Endothelial cell (in vitro differentiated cells): ENCODE data around the gene SKIDA1. TPM values are rescaled to one million over a fixed set of nuclear protein-coding genes. Genes with fewer than 3 reads are reported as not detected.

Experiments
- DNase-seq: peaks from one replicate; pipeline ENCODE4 v3.0.0; 2021; ENCODE audit warnings: low spot score
- H3K27ac Mint-ChIP-seq: one replicate; pipeline ENCODE4 v1.8.0; 2021; ENCODE audit warnings: mixed read lengths, inconsistent platforms; ENCODE audit not compliant: unreplicated experiment
- H3K27me3 Mint-ChIP-seq: one replicate; pipeline ENCODE4 v1.8.0; 2021; ENCODE audit warnings: mild to moderate bottlenecking, moderate library complexity, mixed read lengths, inconsistent platforms; ENCODE audit not compliant: unreplicated experiment
- H3K36me3 Mint-ChIP-seq: one replicate; pipeline ENCODE4 v1.8.0; 2021; ENCODE audit warnings: mild to moderate bottlenecking, low read depth, mixed read lengths, inconsistent platforms; ENCODE audit not compliant: unreplicated experiment
- H3K4me1 Mint-ChIP-seq: one replicate; pipeline ENCODE4 v1.8.0; 2021; ENCODE audit warnings: mild to moderate bottlenecking, mixed read lengths, inconsistent platforms; ENCODE audit not compliant: unreplicated experiment
- H3K4me3 Mint-ChIP-seq: one replicate; pipeline ENCODE4 v1.8.0; 2021; ENCODE audit warnings: mild to moderate bottlenecking, mixed read lengths, inconsistent platforms; ENCODE audit not compliant: unreplicated experiment
- H3K9me3 Mint-ChIP-seq: one replicate; pipeline ENCODE4 v1.8.0; 2021; ENCODE audit warnings: mixed read lengths, inconsistent platforms; ENCODE audit not compliant: unreplicated experiment
- total RNA-seq: library from RNA; stranded (reverse); fragmentation: NEBNext Ultra II Directional; extraction: Animal tissue kit (Norgen Biotek cat#: 25700); gene quantifications from one replicate; pipeline ENCODE4 v1.2.1, GENCODE V29; 2021; ENCODE audit not compliant: unreplicated experiment
- TF ChIP-seq, protein P1 (sequence below): fragments of 200-600 bp; sonication (generic); IDR thresholded peaks from one replicate; pipeline ENCODE4 v1.5.0; 2021; ENCODE audit warnings: antibody characterized with exemption; ENCODE audit not compliant: unreplicated experiment

SKIDA1 gene
- total RNA-seq, 1 donor from 2014 or later = 5.9 TPM

DNA sequence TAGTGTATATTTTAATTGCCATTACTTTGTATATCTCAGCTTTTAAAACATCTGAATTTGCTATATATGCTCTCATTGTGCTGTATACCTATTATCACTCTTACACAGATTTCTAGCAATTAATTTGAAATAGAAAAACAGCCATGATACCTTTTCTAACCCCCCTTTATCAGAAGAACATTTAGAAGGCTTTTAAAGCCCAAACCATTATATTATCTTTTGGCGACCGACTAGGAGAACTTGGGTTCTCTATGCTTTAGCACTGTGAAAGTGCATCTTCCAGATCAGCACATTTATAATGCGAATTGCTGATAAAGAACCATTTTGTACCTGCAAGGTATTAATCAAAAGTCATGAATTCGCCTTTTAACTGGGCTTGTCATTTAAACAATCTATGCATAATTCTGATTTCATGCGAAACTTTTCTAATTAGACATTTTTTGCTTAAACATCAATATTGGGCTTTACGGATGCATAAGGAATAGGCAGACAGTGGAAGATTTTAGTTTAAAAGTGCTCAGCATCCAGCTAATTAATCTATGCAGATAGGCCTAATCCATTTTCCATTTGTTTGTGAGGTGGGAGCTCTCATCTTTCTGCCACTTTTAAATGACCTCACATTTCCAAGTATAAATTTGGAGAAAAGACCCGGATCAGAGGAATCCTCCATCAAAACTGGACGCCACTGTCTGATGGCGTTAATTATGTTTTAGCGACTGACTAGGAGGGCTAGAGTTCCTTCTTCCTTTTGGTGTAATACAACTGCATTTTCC is 7.4 kb upstream of the SKIDA1 start:
- H3K27ac Mint-ChIP-seq = peak overlapping the region; percentile 95
- peaks cover 31% of the 10 kb centered on the region for H3K4me1 Mint-ChIP-seq
- TF ChIP-seq, protein P1, sequence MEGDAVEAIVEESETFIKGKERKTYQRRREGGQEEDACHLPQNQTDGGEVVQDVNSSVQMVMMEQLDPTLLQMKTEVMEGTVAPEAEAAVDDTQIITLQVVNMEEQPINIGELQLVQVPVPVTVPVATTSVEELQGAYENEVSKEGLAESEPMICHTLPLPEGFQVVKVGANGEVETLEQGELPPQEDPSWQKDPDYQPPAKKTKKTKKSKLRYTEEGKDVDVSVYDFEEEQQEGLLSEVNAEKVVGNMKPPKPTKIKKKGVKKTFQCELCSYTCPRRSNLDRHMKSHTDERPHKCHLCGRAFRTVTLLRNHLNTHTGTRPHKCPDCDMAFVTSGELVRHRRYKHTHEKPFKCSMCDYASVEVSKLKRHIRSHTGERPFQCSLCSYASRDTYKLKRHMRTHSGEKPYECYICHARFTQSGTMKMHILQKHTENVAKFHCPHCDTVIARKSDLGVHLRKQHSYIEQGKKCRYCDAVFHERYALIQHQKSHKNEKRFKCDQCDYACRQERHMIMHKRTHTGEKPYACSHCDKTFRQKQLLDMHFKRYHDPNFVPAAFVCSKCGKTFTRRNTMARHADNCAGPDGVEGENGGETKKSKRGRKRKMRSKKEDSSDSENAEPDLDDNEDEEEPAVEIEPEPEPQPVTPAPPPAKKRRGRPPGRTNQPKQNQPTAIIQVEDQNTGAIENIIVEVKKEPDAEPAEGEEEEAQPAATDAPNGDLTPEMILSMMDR = no peak
- peaks cover 12% of the 10 kb centered on the region for H3K27me3 Mint-ChIP-seq
- peaks cover 5% of the 10 kb centered on the region for H3K36me3 Mint-ChIP-seq
- peak overlapping the region; percentile 95 for H3K4me3 Mint-ChIP-seq
- no peaks in the 10 kb centered on the region for H3K9me3 Mint-ChIP-seq
- no peak for DNase-seq

DNA sequence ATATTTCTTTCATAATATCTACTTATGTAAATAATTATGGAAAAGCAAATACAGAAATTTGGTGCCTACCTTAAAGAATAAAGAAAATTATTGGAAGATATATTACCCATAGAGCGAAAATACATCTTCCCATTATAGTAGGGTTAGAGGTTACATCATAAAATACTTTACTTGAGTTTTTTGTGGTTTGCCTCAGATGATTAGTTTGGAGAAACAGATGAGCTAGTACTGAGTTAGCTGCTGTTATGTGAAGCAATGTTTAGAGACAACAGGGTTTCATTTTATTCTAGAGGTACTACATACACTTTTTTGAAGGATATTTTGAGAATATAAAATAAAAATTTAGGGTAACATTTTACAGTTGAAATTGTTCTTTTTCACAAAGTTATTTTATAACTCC is 5.7 kb upstream of the SKIDA1 start:
- Mint-ChIP-seq H3K4me3 (no peak overlapping the region), H3K9me3 (no peaks in the 10 kb centered on the region), H3K36me3 (peaks cover 9% of the 10 kb centered on the region), H3K27ac (no peak overlapping the region), H3K27me3 (peaks cover 18% of the 10 kb centered on the region), H3K4me1 (peaks cover 38% of the 10 kb centered on the region)
- DNase-seq = no peak
- TF ChIP-seq, protein P1 = no peak

DNA sequence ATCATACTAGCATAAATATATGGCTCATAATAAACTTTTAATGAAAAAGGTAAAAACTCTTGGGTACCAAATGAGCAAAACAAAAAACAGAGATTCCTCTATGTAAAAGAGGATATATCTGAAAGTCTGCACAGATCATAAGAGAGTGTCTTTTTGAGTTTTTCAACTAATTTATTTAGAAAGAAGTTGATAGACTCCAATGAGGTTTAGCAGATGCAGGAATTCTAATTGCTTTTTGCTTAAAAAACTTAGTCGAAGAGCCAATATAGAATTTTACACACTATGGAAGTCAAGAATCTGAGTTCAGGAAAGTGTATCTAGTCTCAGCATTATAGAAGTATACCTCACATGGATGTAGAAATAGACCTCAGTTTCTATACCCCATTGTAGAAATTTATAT is 5.2 kb upstream of the SKIDA1 start:
- no peak for DNase-seq
- Mint-ChIP-seq H3K4me3 (no peak overlapping the region), H3K9me3 (no peaks in the 10 kb centered on the region), H3K27ac (no peak overlapping the region), H3K27me3 (peaks cover 18% of the 10 kb centered on the region), H3K4me1 (peaks cover 37% of the 10 kb centered on the region), H3K36me3 (peaks cover 9% of the 10 kb centered on the region)
- TF ChIP-seq, protein P1 = no peak

DNA sequence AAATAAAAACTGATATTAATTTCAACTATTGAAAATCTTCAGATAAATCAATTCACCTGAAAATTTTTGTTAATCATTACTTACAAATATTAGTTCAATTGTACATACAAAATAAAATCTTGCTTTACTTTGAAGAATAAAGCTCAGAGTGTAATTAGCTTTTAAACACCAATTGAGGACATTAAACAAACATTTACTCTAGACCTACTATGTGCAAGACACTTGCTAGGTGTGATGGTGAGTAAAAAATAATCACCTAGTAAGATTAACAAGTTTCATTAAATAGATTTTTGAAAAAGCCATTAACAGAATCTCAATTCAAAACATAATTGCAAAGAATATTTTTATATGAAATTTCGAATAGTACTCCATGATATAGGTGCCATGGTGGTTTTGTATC is 4.7 kb upstream of the SKIDA1 start:
- TF ChIP-seq, protein P1 = no peak
- no peak overlapping the region for H3K4me3 Mint-ChIP-seq
- no peaks in the 10 kb centered on the region for H3K9me3 Mint-ChIP-seq
- H3K36me3 Mint-ChIP-seq = peaks cover 13% of the 10 kb centered on the region
- peaks cover 19% of the 10 kb centered on the region for H3K27me3 Mint-ChIP-seq
- no peak for DNase-seq
- no peak overlapping the region for H3K27ac Mint-ChIP-seq
- peaks cover 38% of the 10 kb centered on the region for H3K4me1 Mint-ChIP-seq

DNA sequence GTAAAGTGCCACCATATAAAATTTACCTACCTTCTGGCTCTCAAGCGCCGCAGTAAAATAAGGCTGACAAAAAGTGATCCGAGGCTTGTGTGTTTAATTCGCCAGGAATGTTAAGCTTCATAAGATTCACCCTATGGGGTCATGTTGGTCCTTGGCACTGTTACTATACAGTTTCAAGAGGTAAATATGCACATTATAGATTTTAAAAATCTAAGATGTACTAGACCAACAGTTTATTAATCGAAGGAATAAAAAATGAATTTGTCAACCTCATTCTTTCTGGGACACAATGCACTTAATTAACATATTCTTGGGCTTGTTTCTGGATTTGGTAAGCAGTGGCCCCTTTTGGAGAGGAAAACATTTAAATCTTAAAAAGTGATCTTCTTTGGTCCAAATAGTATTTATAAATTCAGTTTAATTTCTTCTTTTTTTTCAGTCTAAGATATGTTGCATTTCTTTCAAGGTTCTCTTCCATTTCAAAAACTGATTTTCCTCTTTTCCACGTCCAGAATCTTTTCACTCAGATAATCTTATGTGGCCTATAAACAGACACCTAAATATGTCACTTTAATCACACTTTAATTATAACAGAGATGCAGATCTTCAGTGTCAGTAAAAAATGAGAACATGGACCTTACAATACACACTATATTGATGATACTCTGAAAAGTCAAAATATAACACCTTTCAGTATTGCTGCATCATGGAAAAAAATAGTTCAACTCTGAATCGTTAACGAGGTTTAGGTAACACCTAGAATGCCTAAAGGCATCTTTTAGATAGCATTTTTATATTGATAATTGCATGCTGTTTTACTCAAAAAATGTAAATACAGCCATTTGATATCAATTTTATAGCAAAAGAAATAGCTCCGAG is 3.8 kb upstream of the SKIDA1 start:
- TF ChIP-seq, protein P1 = no peak
- DNase-seq = no peak
- H3K4me3 Mint-ChIP-seq = peak overlapping the region; percentile 94
- H3K4me1 Mint-ChIP-seq = peaks cover 44% of the 10 kb centered on the region
- H3K27me3 Mint-ChIP-seq = peaks cover 19% of the 10 kb centered on the region
- H3K27ac Mint-ChIP-seq = peak overlapping the region; percentile 98
- no peaks in the 10 kb centered on the region for H3K9me3 Mint-ChIP-seq
- H3K36me3 Mint-ChIP-seq = peaks cover 16% of the 10 kb centered on the region
